A549 (cell line): ENCODE data around the gene SGIP1. TPM values are rescaled to one million over a fixed set of nuclear protein-coding genes. Genes with fewer than 3 reads are reported as not detected.

ENCODE experiments used
- ATAC-seq, 2 experiments: fragments of 200-7000 bp in 1 of 2; fragments of >200 bp in 1 of 2; cut with Nextera tagmentation in 1 of 2; cut with Tn5 transposase in 1 of 2; 3 replicates each; pipeline versions ENCODE4 v1.8.0 to v1.9.1; 2018 to 2020; ENCODE audit warnings: mild to moderate bottlenecking in 1 of 2, moderate library complexity in 1 of 2
- CTCF ChIA-PET: fragments of 300-600 bp; sonication (Branson Sonifier 250); formaldehyde crosslinking; extraction: SDS; loops from one replicate; lab custom pipeline; 2021; ENCODE audit warnings: antibody characterized with exemption, inconsistent platforms; lab: Yijun Ruan, JAX
- POLR2A ChIA-PET: fragments of 350-600 bp; formaldehyde crosslinking; extraction: SDS; loops from one replicate; lab custom pipeline; 2021; ENCODE audit warnings: antibody characterized with exemption, inconsistent platforms; lab: Yijun Ruan, JAX
- DNase-seq, 2 experiments: peaks; one replicate each; pipeline versions ENCODE4 v3.0.0 to v3.0.0-alpha.2; 2011 to 2016; ENCODE audit warnings: low read depth in 1 of 2, low spot score in 1 of 2
- FAIRE-seq: peaks from 2 replicates; lab custom pipeline; 2011; peaks lifted over from hg19 to GRCh38; lab: Jason Lieb, UNC
- H3K27ac ChIP-seq, 2 experiments: fragments of >200 bp; sonication (Bioruptor Twin); formaldehyde crosslinking; 3 replicates each; pipeline ENCODE4 v1.5.1; 2016 to 2017
- H3K4me1 ChIP-seq: fragments of >200 bp; sonication (Bioruptor Twin); formaldehyde crosslinking; 3 replicates; pipeline ENCODE4 v1.6.1; 2016
- H3K4me2 ChIP-seq: fragments of >200 bp; sonication (Bioruptor Twin); formaldehyde crosslinking; 3 replicates; pipeline ENCODE4 v1.6.1; 2016
- H3K4me3 ChIP-seq: fragments of >200 bp; sonication (Bioruptor Twin); formaldehyde crosslinking; 3 replicates; pipeline ENCODE4 v1.5.1; 2016
- H3K9me3 ChIP-seq: fragments of >200 bp; sonication (Bioruptor Twin); formaldehyde crosslinking; 3 replicates; pipeline ENCODE4 v1.6.1; 2016
- BHLHE40 ChIP-seq: IDR thresholded peaks from 2 replicates; pipeline ENCODE4 v1.6.1; 2012; ENCODE audit warnings: low read depth, low read length, inconsistent platforms
- CEBPB ChIP-seq, 2 experiments: fragments of >200 bp in 1 of 2; sonication (Bioruptor Twin) in 1 of 2; formaldehyde crosslinking in 1 of 2; IDR thresholded peaks; 2 replicates each; pipeline ENCODE4 v1.6.1; 2012 to 2016
- EP300 ChIP-seq, 2 experiments: fragments of >200 bp; sonication (Bioruptor Twin); formaldehyde crosslinking; IDR thresholded peaks; 2 replicates in 1 of 2; 3 replicates in 1 of 2; pipeline ENCODE4 v1.6.1; 2016 to 2017
- FOSB ChIP-seq: fragments of 250-450 bp; sonication (Bioruptor Pico); IDR thresholded peaks from 2 replicates; pipeline ENCODE4 v1.5.0; 2020; ENCODE audit warnings: mild to moderate bottlenecking, moderate library complexity
- FOSL2 ChIP-seq, 2 experiments: fragments of 450-650 bp in 1 of 2; fragments of >200 bp in 1 of 2; sonication (Bioruptor Twin) in 1 of 2; formaldehyde crosslinking; IDR thresholded peaks; 2 replicates each; pipeline versions ENCODE4 v1.5.0 to v1.6.1; 2016 to 2020; ENCODE audit warnings: mild to moderate bottlenecking in 1 of 2, moderate library complexity in 1 of 2
- FOXS1 ChIP-seq: fragments of 250-450 bp; sonication (Bioruptor Pico); IDR thresholded peaks from 2 replicates; pipeline ENCODE4 v1.5.0; 2020; ENCODE audit warnings: mild to moderate bottlenecking, moderate library complexity
- HOXA7 ChIP-seq: fragments of 250-450 bp; sonication (Bioruptor Pico); IDR thresholded peaks from 2 replicates; pipeline ENCODE4 v1.5.0; 2020; ENCODE audit warnings: mild to moderate bottlenecking, moderate library complexity
- JUNB ChIP-seq: fragments of >200 bp; sonication (Bioruptor Twin); formaldehyde crosslinking; IDR thresholded peaks from 2 replicates; pipeline ENCODE4 v1.6.1; 2016
- KDM1A ChIP-seq: fragments of 200-600 bp; sonication (generic); IDR thresholded peaks from 2 replicates; pipeline ENCODE4 v1.6.1; 2016; ENCODE audit warnings: low read depth, mild to moderate bottlenecking
- MAFK ChIP-seq: fragments of 450-650 bp; IDR thresholded peaks from 2 replicates; pipeline ENCODE4 v1.6.1; 2014; ENCODE audit not compliant: partially characterized antibody
- MYC ChIP-seq: IDR thresholded peaks from 2 replicates; pipeline ENCODE4 v1.6.1; 2012; ENCODE audit warnings: mild to moderate bottlenecking, inconsistent platforms, low read length, improper control_type of control experiment, borderline replicate concordance
- POLR2AphosphoS2 ChIP-seq: conservative IDR thresholded peaks from 2 replicates; pipeline ENCODE4 v1.6.1; 2012; ENCODE audit warnings: low read length, improper control_type of control experiment, inconsistent platforms
- RARB ChIP-seq: fragments of 250-450 bp; sonication (Bioruptor Pico); IDR thresholded peaks from 2 replicates; pipeline ENCODE4 v1.8.0; 2021; ENCODE audit warnings: mild to moderate bottlenecking, moderate library complexity
- RCOR1 ChIP-seq: fragments of 150-350 bp; IDR thresholded peaks from 2 replicates; pipeline ENCODE4 v1.6.1; 2014; ENCODE audit warnings: antibody characterized with exemption, low read length, low read depth
- RFX5 ChIP-seq: fragments of 450-650 bp; IDR thresholded peaks from 2 replicates; pipeline ENCODE4 v1.7.1; 2014; ENCODE audit warnings: antibody characterized with exemption, mild to moderate bottlenecking, moderate library complexity
- ZNF302 ChIP-seq: fragments of 250-450 bp; sonication (Bioruptor Pico); IDR thresholded peaks from 2 replicates; pipeline ENCODE4 v1.9.0; 2021; ENCODE audit warnings: inconsistent platforms, mild to moderate bottlenecking, moderate library complexity
- ZSCAN20 ChIP-seq: fragments of 250-450 bp; sonication (Bioruptor Pico); IDR thresholded peaks from 2 replicates; pipeline ENCODE4 v1.8.0; 2022; ENCODE audit warnings: mild to moderate bottlenecking, moderate library complexity
- WGBS: methylation state at CpG from one replicate; pipeline ENCODE4 v1.1.6; 2017; ENCODE audit errors: missing lambda C conversion rate; 5-methylcytosine and 5-hydroxymethylcytosine counted together
- polyA plus RNA-seq, 4 experiments: library from polyadenylated mRNA; depleted of rRNA in 3 of 4; stranded (reverse); fragments of >200 nt; fragmentation: RNase III in 1 of 4; extraction: RNeasy Plus Mini Kit Qiagen cat#74134 plus additional on column Dnase treatment in 1 of 4; gene quantifications; 2 replicates in 3 of 4; 3 replicates in 1 of 4; pipeline ENCODE4 v1.2.3, GENCODE V29; 2011 to 2017
- TF ChIP-seq, protein P1 (sequence below): fragments of 250-450 bp; sonication (Bioruptor Pico); IDR thresholded peaks from 2 replicates; pipeline ENCODE4 v1.5.0; 2021; ENCODE audit warnings: mild to moderate bottlenecking, moderate library complexity, borderline replicate concordance
- TF ChIP-seq, protein P2 (sequence below): IDR thresholded peaks from 2 replicates; pipeline ENCODE4 v1.6.1; 2012; ENCODE audit warnings: low read depth, borderline replicate concordance
- TF ChIP-seq, protein P3 (sequence below): fragments of 250-450 bp; sonication (Bioruptor Pico); IDR thresholded peaks from 2 replicates; pipeline ENCODE4 v1.5.0; 2020; ENCODE audit warnings: low read depth, mild to moderate bottlenecking, moderate library complexity
- TF ChIP-seq, protein P4 (sequence below): fragments of 450-650 bp; IDR thresholded peaks from 2 replicates; pipeline ENCODE4 v1.6.1; 2014; ENCODE audit warnings: antibody characterized with exemption
- TF ChIP-seq, protein P5 (sequence below): fragments of >200 bp; sonication (Bioruptor Twin); formaldehyde crosslinking; IDR thresholded peaks from 2 replicates; pipeline ENCODE4 v1.6.1; 2016

The SGIP1 gene
- polyA plus RNA-seq, 2 of the 4 experiments (the other 2 are of a cell fraction) = not detected

DNA sequence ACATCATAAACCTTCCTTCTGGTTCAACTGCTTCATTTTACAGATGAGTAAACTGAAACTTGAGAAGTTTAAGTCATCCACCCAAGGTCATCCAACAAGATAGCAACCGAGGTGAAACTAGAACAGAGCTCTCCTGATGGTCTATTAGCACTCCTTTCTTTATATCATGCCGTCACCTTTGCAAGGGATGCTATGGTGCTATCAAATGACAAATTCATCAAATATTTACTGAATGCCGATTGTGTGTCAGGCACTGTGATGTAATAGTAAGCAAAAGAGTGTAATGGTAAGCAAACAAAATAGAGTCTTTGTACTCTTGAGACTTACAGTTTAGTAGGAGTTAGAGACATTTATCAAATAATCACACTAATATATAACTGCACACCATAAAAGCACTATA lies 14.0 kb upstream of the SGIP1 start:
- TF ChIP-seq MYC = no peak
- TF ChIP-seq BHLHE40 = no peak
- TF ChIP-seq, protein P1, sequence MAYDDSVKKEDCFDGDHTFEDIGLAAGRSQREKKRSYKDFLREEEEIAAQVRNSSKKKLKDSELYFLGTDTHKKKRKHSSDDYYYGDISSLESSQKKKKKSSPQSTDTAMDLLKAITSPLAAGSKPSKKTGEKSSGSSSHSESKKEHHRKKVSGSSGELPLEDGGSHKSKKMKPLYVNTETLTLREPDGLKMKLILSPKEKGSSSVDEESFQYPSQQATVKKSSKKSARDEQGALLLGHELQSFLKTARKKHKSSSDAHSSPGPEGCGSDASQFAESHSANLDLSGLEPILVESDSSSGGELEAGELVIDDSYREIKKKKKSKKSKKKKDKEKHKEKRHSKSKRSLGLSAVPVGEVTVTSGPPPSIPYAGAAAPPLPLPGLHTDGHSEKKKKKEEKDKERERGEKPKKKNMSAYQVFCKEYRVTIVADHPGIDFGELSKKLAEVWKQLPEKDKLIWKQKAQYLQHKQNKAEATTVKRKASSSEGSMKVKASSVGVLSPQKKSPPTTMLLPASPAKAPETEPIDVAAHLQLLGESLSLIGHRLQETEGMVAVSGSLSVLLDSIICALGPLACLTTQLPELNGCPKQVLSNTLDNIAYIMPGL = no peak
- TF ChIP-seq KDM1A = no peak
- TF ChIP-seq JUNB = peak; percentile 54; the same call in 1 of the 2 replicates
- TF ChIP-seq, protein P2, sequence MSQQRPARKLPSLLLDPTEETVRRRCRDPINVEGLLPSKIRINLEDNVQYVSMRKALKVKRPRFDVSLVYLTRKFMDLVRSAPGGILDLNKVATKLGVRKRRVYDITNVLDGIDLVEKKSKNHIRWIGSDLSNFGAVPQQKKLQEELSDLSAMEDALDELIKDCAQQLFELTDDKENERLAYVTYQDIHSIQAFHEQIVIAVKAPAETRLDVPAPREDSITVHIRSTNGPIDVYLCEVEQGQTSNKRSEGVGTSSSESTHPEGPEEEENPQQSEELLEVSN = no peak
- no peak for TF ChIP-seq RARB (CRISPR knock-in tag)
- TF ChIP-seq FOSL2 (IDR thresholded peaks at IDR 0.05) = no peak; the same call in 1 of the 2 replicates
- peak; percentile 47 for TF ChIP-seq FOSL2 (CRISPR knock-in tag; IDR thresholded peaks at IDR 0.05)
- TF ChIP-seq CEBPB (IDR thresholded peaks at IDR 0.05) = peak; percentile 24 to 58; a peak in 1 of 4 replicates
- no peak for TF ChIP-seq RFX5
- no peak for TF ChIP-seq FOSB (CRISPR knock-in tag)
- TF ChIP-seq RCOR1 = no peak
- TF ChIP-seq, protein P3, sequence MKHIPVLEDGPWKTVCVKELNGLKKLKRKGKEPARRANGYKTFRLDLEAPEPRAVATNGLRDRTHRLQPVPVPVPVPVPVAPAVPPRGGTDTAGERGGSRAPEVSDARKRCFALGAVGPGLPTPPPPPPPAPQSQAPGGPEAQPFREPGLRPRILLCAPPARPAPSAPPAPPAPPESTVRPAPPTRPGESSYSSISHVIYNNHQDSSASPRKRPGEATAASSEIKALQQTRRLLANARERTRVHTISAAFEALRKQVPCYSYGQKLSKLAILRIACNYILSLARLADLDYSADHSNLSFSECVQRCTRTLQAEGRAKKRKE (CRISPR knock-in tag) = no peak
- TF ChIP-seq EP300 (IDR thresholded peaks at IDR 0.05) = 0 out of 5 replicates have a peak, but pooled peaks of 1 of the 2 experiments have one; percentile 25
- H3K9me3 ChIP-seq = no peaks in the 10 kb centered on the region
- CTCF ChIA-PET = interaction anchor here (3.4 kb wide), 1 partner anchor 16 kb away, joined by 10 read pairs; no protein-coding TSS in a partner anchor
- peak; percentile 36 to 78; a peak in 5 of 6 replicates for ATAC-seq
- 5% methylated on average over 3 of the region's 3 CpGs for WGBS
- peak in 1 of 2 experiments; percentile 48 for DNase-seq
- POLR2A ChIA-PET = no interaction called here
- H3K4me2 ChIP-seq = peak overlapping the region; percentile 34
- peak overlapping the region; percentile 34 to 59; a peak in 4 of 6 replicates for H3K27ac ChIP-seq
- H3K4me1 ChIP-seq = peaks cover 40% of the 10 kb centered on the region
- FAIRE-seq = no peak
- H3K4me3 ChIP-seq = no peak overlapping the region

DNA sequence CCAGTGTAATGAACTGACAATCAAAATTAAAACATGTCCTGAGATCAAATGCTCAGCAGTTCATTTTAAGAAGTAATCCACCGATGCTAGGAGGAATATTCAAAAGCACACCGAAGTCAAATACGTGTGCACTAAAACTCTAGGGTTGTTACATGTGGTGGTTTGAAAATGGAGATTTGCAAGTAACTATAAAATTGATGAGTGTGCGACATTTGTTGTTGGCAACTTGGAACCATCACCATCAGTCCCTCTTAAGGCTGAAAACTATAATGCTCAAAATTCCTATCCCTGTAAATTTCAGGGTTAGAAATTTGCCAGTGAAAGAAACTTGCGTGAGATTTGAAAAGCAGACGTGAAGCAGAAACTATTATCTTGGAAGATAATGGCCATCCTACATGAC lies 13.3 kb upstream of the SGIP1 start:
- no peak for DNase-seq
- Histone ChIP-seq H3K4me2 (peak overlapping the region; percentile 34; the same call in 2 of the 3 replicates), H3K9me3 (no peaks in the 10 kb centered on the region), H3K4me3 (no peak overlapping the region), H3K4me1 (peaks cover 44% of the 10 kb centered on the region), H3K27ac (peak overlapping the region; percentile 34 to 59; a peak in 5 of 6 replicates)
- ChIA-PET POLR2A (no interaction called here), CTCF (interaction anchor here (3.4 kb wide), 1 partner anchor 17 kb away, joined by 10 read pairs; no protein-coding TSS in a partner anchor)
- WGBS = 91% methylated on average over 6 of the region's 6 CpGs
- peak; percentile 79 for TF ChIP-seq MAFK
- no peak for TF ChIP-seq POLR2AphosphoS2
- TF ChIP-seq HOXA7 (CRISPR knock-in tag) = no peak
- TF ChIP-seq, protein P4, sequence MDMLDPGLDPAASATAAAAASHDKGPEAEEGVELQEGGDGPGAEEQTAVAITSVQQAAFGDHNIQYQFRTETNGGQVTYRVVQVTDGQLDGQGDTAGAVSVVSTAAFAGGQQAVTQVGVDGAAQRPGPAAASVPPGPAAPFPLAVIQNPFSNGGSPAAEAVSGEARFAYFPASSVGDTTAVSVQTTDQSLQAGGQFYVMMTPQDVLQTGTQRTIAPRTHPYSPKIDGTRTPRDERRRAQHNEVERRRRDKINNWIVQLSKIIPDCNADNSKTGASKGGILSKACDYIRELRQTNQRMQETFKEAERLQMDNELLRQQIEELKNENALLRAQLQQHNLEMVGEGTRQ = no peak
- no peak for FAIRE-seq
- ATAC-seq = no peak

DNA sequence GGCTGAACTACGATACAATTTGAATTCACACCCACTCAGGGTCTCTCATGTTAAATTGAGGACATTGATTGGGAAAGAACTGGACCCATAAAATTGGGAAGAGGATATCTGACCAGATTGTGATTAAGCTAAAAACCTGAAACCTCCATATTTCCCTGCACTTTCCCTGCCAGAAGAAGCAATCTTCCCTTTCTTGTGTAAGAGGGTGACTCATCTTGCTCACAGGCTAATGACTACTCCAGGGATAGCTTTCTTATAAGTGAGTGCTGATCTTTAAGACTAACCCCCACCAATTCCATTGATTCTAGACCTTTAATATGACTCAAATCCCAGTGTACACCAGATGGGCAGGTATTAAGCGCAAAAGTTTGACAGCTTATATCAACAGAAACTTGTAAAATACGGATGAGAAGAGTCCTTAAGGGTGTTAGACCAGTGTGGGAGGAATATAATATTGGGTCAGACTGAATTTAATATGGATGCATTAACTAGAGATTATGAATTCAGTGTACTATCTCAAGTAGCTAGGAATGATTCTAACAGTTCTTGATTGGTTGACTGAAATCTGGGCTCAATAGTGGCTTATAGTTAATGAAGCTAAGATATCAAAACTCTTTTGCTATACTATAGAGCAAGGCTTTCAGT lies 12.1 kb upstream of the SGIP1 start:
- Histone ChIP-seq H3K4me2 (peak overlapping the region; percentile 44), H3K9me3 (no peaks in the 10 kb centered on the region), H3K4me3 (no peak overlapping the region)
- whole genome bisulfite sequencing = 62% methylated on average over 3 of the region's 3 CpGs
- peak; percentile 14 to 30 for DNase-seq
- peak; percentile 80 to 91 for ATAC-seq
- POLR2A ChIA-PET = no interaction called here
- no peak for TF ChIP-seq FOXS1 (CRISPR knock-in tag)
- TF ChIP-seq FOSL2 (IDR thresholded peaks at IDR 0.05) = peak; percentile 60; the same call in 1 of the 2 replicates
- TF ChIP-seq FOSL2 (CRISPR knock-in tag; IDR thresholded peaks at IDR 0.05) = peak; percentile 88
- TF ChIP-seq, protein P5, sequence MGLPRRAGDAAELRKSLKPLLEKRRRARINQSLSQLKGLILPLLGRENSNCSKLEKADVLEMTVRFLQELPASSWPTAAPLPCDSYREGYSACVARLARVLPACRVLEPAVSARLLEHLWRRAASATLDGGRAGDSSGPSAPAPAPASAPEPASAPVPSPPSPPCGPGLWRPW = 0 out of 2 replicates have a peak, but pooled peaks have one; percentile 15
- TF ChIP-seq ZSCAN20 (CRISPR knock-in tag) = no peak
- no peak for TF ChIP-seq ZNF302 (CRISPR knock-in tag)
- TF ChIP-seq JUNB = peak; percentile 61
- peak; percentile 48 to 57; a peak in 2 of 4 replicates for TF ChIP-seq CEBPB (IDR thresholded peaks at IDR 0.05)
- TF ChIP-seq, all 56 proteins: peak for 4
- FAIRE-seq = no peak
- Histone ChIP-seq H3K4me1 (peaks cover 44% of the 10 kb centered on the region), H3K27ac (peak overlapping the region; percentile 39 to 59; a peak in 4 of 6 replicates)
- CTCF ChIA-PET = interaction anchor here (3.4 kb wide), 1 partner anchor 18 kb away, joined by 10 read pairs; no protein-coding TSS in a partner anchor
